HG03520 (cell line): ENCODE data around the gene MEI1.
A peak's percentile ranks its signal among the peaks of the same experiment; 100 is the strongest.
"Not testable (repeated sequence)": the region's sequence is repeated elsewhere in the genome, so short reads cannot be mapped to it uniquely, and the experiment has no call there.

Source experiments
- ATAC-seq: cut with Tn5 transposase; IDR thresholded peaks from one replicate; pipeline ENCODE4 v1.9.1; 2021; ENCODE audit warnings: mild to moderate bottlenecking, moderate library complexity; ENCODE audit not compliant: unreplicated experiment

The MEI1 gene

DNA sequence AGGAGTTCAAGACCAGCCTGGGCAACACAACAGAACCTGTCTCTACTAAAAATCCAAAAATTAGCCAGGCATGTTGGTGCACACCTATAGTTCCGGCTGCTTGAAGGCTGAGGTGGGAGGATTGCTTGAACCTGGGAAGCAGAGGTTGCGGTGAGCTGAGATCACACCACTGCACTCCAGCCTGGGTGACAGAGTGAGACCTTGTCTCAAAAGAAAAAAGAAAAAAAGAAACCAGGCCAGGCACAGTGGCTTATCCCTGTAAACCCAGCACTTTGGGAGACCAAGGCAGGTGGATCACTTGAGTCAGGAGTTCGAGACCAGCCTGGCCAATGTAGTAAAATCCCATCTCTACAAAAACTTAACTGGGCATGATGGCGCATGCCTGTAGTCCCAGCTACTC lies 33.9 kb downstream of the MEI1 start:
- ATAC-seq, result not testable (repeated sequence)

DNA sequence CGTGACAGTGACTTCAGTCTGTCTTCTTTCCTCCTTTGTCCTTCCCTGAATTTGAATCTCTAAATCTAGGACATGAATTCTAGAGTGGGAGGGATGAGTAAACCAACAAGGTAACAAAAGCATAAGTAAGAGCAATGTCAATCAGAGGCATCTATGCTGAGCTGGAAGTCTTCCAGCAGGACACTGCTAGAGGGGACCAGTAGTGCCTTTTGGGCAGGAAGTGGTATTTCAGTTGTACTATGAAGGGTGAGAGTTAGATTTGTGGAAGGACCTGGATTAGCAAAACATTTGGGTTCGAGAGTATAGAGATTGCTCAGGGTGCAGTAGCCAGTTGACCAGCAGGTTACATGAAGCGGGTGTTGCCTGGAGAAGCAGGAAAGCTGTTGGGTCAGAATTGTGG lies 40.3 kb downstream of the MEI1 start:
- no peak for ATAC-seq

DNA sequence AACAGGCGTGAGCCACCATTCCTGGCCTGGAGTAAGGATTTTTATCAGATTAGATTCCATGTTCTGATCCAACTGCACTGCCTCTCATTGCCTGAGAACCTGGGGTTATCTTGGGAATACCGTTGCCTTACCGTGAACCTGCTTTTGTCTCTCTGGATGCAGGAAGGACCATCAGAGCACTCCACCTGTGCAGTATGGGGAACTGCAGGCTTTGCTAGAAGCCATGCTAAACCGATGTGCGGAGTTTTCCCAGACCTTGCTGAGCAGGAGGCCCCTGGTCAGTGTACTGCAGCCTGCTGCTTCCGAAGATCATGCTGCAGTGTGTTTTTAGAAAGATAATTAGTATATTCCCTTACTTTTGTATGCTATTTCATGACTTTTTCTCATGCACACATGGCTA lies 43.6 kb downstream of the MEI1 start:
- ATAC-seq, result no peak

DNA sequence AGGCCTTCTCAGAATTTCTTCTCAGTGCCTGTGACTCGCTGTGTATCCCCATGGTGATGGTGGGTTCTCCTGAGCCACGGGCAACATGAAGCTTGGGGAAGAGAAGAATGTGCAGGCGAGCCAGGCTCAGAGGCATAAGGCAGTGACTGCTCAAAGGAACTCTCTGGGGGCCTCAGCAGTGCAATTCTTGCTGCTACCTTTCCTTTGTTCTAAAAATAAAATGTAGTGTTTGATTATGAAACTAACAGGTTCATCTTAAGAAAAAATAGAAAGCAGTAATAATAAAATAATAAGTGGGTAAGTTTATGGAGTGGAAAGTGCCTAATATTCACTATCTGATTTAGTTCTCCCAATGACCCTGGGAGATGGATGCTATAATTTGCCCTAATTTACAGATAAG lies 46.7 kb downstream of the MEI1 start:
- no peak for ATAC-seq

DNA sequence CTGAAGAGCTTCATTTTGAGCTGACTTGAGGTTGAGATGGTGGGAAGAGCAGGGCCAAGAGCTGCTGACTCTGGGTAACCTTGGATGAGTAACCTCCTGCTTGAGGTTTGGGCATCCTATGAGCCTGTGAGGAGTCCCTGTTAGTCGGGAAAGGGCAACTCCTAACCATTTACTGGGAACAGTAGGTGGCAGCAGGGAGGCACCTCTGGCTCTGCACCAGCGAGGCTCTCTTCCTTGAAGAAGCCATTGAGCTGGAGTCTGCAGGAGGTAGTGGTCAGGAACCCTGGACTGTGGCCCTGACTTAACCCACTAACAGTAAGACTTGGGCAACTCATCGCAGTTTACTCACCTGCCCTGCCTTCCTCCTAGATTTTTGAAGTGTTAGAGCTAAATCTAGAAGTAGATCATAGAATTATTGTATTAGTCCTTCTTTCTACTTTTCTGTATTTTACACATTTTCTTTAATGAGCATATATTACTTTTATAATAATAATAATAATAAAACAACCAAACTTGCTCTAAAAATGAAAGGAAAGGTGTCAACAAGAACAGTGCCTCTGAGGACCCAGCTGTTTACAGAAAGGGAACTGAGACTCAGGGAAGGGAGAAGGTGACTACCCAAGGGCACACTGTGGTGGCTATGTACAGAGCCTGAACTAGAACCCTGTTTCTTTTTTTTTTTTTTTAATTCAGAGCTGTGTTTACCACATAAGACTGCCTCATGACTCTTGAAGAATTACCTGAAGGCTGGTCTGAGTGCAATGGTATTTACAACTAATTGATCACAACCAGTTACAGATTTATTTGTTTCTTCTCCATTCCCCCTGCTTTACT lies 47.5 kb downstream of the MEI1 start:
- peak; percentile 64 for ATAC-seq

DNA sequence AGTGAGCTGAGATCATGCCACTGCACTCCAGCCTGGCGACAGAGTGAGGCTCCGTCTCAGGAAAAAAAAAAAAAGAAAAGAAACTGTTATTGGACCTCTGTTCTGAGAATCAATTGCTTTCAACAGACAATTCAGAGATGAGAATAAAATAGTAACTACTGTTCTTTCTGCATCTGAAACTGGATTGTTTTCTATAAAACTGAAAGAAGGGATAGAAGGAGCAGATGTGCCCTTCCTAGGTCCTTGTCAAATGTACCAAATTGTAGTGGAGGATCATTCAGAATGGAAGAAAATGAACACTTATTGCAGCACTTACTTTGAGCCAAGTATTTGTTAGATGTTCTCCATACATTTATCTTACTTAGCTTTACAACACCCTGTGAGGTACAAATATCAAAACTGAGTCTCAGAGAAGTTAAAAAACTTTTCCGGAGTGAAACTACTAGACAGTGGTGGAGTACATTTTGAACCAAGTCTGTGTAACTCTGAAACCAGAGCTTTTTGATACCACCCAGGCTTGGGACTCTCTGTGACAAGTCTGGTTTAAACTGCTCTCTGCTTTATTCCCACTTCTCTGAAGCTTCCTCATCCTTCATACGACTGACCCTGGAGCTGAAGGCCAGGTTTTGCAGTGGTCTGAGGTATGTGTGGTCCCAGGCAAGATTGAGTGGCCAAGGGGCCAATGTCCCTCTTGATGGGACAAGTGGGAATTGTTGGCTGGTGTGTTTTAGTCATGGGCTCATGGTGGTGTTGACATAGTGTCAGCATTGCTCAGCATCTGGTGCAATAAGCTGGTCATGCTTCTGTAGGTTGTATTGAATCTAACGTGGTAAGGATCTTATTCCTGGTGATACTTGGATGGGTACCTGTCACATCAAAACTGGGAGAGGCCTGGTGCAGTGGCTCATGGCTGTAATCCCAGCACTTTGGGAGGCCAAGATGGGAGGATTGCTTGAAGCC lies 53.0 kb downstream of the MEI1 start:
- no peak for ATAC-seq

DNA sequence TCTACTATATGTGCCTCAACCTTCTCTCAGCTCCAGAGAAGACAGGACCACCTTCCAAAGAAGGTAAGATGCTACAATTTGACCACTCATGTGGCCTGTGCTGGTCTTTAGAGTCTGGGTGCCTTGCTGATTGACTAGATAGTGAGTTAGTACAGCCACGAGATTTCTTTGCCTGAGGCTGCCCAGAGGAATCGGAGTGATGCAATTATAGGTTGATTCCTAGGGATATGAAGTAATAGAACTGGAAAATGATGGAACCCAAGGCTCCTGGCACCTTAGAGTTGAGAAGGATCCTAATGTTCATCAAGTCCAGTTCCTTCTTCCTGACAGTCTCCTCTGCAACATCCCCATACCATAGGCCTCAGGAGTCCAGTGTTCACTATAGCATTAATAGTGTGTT lies 54.7 kb downstream of the MEI1 start:
- no peak for ATAC-seq

DNA sequence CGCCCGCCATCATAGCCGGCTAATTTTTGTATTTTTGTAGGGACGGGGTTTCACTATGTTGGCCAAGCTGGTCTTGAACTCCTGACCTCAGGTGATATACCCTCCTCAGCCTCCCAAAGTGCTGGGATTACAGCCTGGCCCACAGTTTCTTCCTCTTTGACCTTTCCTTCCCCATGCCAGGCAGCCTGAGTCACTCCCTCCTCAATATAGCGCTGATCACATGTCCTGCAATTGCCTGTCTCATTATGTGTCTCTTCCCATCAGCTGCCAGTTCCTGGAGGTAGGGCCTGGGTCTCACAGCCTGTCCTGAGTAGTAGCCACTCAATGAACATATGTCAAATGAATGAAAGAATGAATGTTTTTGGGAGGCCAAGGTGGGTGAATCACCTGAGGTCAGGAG lies 58.2 kb downstream of the MEI1 start:
- ATAC-seq, result no peak

DNA sequence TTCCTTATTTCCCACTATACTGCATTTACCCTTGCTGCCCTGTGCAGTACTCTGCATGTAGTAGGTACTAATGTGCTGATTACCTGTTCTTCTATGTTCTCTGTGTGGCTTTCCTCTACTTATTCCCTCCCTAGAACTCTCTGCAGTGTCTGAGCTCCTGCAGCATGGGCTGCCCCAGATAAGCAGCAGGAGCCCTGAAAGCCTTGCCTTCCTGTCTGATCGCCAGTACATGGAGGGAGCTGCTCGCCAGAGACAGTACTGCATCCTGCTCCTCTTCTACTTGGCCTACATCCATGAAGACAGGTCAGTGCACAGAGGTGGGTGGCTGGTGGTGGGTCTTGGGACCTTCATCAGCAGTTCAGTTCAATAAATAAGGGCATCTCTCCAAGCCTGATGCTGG lies 58.9 kb downstream of the MEI1 start:
- no peak for ATAC-seq

DNA sequence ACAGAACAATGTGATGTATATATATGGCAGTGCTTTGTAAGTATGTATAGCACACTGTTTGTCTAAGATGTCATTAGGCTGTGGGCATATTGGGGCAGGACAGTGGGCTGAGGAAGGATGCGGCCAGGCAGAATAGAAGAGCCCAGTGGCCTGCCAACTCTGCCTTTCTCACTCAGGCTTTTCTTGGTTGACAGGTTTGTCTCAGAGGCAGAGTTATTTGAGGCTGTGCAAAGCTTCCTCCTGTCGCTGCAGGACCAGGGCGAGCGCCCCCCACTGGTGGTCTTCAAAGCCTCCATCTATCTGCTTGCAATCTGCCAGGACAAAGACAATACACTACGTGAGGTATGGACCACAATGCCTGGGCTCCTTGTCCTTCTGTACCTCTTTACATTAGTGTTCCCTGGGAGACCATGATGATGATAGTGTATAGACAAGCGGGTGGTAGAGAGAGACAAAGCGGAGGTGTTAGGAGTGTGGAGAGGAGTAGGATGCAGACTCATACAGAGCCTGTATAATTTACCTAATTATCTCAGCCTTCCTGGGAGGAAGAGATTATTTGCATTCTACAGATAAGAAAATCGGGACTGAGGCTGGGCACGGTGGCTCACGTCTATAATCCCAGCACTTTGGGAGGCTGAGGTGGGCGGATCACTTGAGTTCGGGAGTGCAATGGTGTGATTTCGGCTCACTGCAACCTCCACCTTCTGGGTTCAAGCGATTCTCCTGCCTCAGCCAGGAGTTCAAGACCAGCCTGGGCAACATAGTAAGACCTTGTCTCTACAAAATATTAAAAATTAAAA lies 63.9 kb downstream of the MEI1 start:
- ATAC-seq, result no peak

DNA sequence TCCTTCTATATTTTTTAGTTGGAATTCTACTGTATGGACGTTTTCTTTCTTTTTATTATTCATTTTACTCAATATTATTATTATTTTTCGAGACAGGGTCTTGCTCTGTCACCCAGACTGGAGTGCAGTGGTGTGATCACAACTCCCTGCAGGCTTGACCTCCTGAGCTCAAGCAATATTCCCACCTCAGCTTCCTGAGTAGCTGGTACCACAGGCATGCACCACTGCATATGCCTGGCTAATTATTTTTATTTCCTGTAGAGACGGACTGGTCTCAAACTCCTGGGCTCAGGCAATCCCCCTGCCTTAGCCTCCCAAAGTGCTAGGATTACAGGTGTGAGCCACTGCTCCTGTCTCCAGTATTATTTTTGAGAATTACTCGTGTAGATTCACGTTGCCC lies 67.2 kb downstream of the MEI1 start:
- ATAC-seq, result no peak

DNA sequence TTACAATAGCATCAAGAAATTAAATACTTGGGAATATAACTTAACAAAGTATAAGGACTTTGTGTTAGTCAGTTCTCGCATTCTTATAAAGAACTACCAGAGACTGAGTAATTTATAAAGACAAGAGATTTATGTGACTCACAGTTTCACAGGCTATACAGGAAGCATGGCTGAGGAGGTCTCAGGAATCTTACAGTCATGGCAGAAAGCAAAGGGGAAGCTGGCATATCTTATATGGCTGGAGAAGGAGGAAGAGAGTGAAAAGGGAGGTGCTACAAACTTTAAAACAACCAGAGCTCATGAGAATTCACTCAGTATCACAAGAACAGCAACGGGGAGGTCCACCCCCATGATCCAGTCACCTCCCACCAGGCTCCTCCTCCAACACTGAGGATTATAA lies 69.1 kb downstream of the MEI1 start:
- ATAC-seq, result no peak

DNA sequence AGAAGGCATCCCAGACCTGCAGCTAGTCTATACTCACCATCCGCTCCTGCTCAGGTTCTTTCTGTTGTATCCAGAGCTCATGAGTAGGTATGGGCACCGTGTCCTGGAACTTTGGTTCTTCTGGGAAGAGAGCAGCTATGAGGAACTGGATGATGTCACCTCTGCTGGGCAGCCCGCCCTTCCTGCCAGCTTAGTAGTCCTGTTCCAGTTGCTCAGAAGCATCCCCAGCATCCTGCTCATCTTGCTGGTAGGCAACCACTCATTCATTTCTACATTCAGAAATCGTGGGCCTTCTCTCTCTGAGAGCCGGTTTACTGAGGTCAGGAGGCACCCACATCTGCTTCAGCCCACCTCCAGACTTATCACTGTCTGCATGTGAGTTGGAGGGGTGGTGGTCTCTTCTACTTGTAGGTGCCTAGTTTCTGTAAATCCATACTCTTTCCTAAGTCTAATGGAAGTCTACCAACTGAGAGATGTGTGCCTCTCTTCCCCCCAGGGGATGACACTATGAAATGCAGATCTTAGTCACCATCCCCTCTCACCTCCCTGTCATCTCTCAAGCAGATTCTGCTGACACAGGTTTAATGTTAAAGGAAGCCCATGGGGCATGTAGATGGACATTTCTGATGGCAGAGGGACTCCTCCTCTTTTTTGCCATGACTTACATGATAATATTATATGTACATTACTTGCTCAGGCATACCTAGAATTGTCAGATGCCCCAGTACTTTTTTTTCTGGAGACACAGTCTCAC lies 71.6 kb downstream of the MEI1 start:
- no peak for ATAC-seq

DNA sequence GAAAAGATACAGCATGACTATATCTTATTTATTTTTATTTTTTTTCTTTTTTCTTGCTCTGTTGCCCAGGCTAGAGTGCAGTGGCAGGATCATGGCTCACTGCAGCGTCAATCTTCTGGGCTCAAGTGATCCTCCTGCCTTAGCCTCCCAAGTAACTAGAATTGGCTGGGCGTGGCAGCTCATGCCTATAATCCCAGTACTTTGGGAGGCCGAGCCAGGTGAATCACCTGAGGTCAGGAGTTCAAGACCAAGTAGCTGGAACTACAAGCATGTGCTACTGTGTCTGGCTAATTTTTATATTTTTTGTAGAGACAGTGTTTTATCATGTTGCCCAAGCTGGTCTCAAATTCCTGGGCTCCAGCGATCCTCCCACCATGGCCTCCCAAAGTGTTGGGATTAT lies 72.9 kb downstream of the MEI1 start:
- no peak for ATAC-seq

DNA sequence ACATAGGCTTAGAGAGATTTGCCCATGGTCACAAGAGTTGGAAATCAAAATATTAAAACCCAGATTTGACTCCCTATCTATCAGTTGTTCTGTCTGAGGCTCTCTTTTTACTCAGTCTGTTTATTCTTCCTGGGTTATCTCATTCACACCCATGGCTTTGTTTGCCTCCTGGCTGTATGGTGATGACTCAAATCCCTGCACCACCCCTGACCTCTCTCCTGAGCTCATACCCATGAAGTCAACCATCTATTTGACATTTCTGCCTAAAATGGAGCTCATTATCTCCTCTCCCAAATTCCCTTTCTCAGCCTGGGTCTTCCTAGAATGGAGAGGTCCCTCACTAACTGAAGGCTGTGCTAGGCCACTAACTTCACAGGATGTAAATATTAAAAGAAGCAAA lies 73.3 kb downstream of the MEI1 start:
- no peak for ATAC-seq

DNA sequence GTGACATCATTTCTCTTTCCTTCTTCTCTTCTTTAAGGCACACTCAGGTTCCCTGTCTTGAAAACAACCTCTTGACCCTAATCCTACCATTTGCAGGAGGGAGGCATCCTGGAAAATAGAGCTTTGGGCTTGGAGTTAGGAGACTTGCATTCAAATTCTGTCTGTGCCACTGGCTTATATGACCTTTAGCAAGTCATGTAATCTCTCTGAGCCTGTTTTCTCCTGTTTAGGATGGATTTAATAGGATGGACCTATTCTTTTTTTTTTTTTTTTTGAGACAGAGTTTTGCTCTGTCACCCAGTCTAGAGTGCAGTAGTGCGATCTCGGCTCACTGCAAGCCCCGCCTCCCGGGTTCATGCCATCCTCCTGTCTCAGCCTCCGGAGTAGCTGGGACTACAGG lies 76.0 kb downstream of the MEI1 start:
- no peak for ATAC-seq

DNA sequence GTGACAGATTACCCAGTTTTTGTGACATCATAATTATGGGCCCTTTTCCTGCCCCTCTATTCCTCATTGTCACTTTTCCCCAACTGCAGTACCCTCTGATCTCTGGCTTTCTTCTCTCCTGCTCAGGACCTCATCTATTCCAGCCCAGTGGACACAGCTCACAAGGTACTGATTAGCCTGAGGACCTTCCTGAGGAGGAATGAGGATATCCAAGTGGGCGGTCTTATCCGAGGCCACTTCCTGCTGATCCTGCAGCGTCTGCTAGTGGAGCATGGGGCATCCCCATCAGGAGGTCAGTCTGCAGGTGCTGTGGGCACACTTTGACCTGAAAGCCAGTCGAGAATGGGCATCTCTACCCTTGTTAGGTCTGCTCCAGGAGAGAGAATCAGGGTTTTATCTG lies 76.7 kb downstream of the MEI1 start:
- no peak for ATAC-seq

DNA sequence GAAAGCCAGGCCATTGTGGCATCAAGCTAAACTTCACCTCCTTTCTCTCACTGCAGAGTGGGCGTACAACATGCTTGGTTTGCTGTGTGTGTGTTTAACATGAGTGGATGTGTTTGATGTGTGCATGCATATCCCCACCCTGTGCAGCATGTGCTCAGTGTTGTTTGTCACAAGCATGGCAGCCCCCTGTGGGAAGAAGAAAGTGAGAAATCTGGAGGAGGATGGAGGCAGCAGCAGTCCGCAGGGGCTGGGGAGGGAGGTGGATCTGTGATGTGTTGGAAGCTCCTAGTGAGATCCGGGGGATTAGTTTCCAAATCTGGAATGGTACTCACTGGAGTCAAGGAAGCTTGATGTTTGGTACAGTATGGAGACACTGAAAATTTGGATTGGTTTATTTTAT lies 77.1 kb downstream of the MEI1 start:
- ATAC-seq, result no peak

DNA sequence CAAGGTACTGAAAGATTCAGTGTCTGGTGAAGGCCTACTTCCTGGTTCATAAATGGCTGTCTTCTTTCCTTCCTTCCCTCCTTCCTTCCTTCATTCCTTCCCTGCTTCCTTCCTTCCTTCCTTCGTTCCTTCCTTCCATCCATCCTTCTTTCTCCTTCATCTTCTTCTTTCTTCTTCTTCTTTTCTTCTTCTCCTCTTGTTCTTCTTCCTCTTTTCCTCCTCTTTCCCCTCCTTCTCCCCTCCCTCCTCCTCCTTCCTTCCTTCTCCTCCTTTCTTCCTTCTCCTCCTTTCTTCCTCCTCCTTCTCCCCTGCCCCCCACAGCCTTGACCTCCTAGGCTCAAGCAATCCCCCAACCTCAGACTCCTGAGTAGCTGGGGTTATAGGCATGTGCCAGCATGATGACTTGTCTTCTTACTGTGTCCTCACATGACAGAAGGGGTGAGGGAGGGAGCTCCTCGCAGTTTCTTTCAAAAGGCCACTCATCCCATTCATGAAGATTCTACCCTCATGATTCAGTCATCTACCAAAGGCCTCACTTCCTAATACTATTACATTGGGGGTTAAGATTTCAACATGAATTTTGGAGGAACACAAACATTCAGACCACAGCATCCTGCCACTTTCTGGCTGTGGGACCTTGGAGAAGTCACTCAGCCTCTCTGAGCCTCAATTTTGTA lies 78.6 kb downstream of the MEI1 start:
- ATAC-seq, result no peak

DNA sequence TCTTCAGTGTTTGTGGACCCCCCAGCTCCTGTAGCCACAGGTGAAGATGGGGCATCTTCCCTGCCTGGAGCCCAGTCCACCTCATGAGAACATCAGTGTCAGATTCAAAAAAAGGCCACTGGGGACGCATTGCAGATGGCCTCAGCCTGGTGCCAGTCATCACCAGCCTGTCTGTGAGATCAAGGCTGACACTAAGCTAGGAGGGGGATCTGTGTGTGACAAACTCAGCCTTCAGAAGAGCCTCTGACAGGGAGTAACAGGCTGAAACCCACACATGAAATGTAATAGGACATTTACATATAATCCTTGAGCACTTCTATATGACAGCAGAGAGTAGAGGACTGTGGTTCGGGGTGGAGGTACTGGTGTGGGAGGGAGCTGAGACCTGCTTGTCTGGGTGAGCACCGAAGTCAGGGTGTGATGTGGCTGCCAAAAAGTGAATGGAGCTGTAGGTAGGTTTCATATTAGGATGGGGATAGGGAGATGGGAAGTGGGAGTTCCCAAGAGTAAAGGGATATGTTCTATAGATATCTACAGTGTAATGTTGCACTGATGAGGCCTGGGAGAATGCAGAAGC lies 80.7 kb downstream of the MEI1 start:
- no peak for ATAC-seq
